CD8-positive, alpha-beta memory T cell (primary cell): Measurements from ENCODE around the gene RNF213. TPM values are rescaled to one million over a fixed set of nuclear protein-coding genes. Genes with fewer than 3 reads are reported as not detected.

Experiments used
- CTCF ChIA-PET: fragments of 350-600 bp; sonication (Branson Sonifier 250); formaldehyde crosslinking; loops from one replicate; lab custom pipeline; 2021; ENCODE audit warnings: antibody characterized with exemption; lab: Charles Lee
- POLR2A ChIA-PET: fragments of 350-600 bp; sonication (Branson Sonifier 250); formaldehyde crosslinking; loops from one replicate; lab custom pipeline; 2021; ENCODE audit warnings: antibody characterized with exemption; lab: Charles Lee
- DNase-seq, 5 donors: peaks; one replicate each; pipeline versions ENCODE4 v3.0.0 to v3.0.0-alpha.2; 2020 to 2022; ENCODE audit warnings: mixed read lengths in 1 of 5
- H3K27ac ChIP-seq: one replicate; pipeline ENCODE4 v1.7.0; 2013; ENCODE audit warnings: low read depth, mild to moderate bottlenecking, low read length, moderate library complexity
- H3K27me3 ChIP-seq: 2 replicates; pipeline ENCODE4 v1.7.0; 2013; ENCODE audit warnings: low read length, mild to moderate bottlenecking; ENCODE audit not compliant: insufficient read depth, poor library complexity, severe bottlenecking
- H3K36me3 ChIP-seq: 2 replicates; pipeline ENCODE4 v1.7.0; 2013; ENCODE audit warnings: mild to moderate bottlenecking, low read length, moderate library complexity; ENCODE audit not compliant: insufficient read depth
- H3K4me1 ChIP-seq: 2 replicates; pipeline ENCODE4 v1.7.0; 2013; ENCODE audit warnings: mild to moderate bottlenecking, low read length, moderate library complexity; ENCODE audit not compliant: insufficient read depth
- H3K4me3 ChIP-seq: 2 replicates; pipeline ENCODE4 v1.7.0; 2013; ENCODE audit warnings: mild to moderate bottlenecking, low read length
- H3K9me3 ChIP-seq: 2 replicates; pipeline ENCODE4 v1.7.0; 2013; ENCODE audit warnings: mild to moderate bottlenecking, low read length
- H3K27ac Mint-ChIP-seq, 8 donors: one replicate each; pipeline ENCODE4 v1.8.0; 2020 to 2021; ENCODE audit warnings: mixed read lengths in 8 of 8, mild to moderate bottlenecking in 6 of 8, inconsistent platforms in 3 of 8, moderate library complexity in 3 of 8
- H3K27me3 Mint-ChIP-seq, 2 donors: one replicate each; pipeline ENCODE4 v1.8.0; 2020 to 2021; ENCODE audit warnings: mixed read lengths in 2 of 2, mild to moderate bottlenecking in 1 of 2, moderate library complexity in 1 of 2
- H3K36me3 Mint-ChIP-seq, 3 donors: one replicate each; pipeline ENCODE4 v1.8.0; 2020 to 2021; ENCODE audit warnings: mixed read lengths in 3 of 3, inconsistent platforms in 1 of 3, mild to moderate bottlenecking in 1 of 3
- H3K4me1 Mint-ChIP-seq, 3 donors: one replicate each; pipeline ENCODE4 v1.8.0; 2020 to 2021; ENCODE audit warnings: mixed read lengths in 3 of 3, inconsistent platforms in 1 of 3, mild to moderate bottlenecking in 1 of 3
- H3K4me3 Mint-ChIP-seq, 7 donors: one replicate each; pipeline ENCODE4 v1.8.0; 2020 to 2021; ENCODE audit warnings: mixed read lengths in 7 of 7, mild to moderate bottlenecking in 6 of 7, moderate library complexity in 4 of 7, inconsistent platforms in 2 of 7
- H3K9me3 Mint-ChIP-seq, 5 donors: one replicate each; pipeline ENCODE4 v1.8.0; 2020 to 2022; ENCODE audit warnings: mixed read lengths in 5 of 5, mild to moderate bottlenecking in 3 of 5, moderate library complexity in 2 of 5, inconsistent platforms in 1 of 5
- polyA plus RNA-seq: library from polyadenylated mRNA; unstranded; fragments of 300-500 nt; fragmentation: Illumina TruSeq; gene quantifications from one replicate; pipeline ENCODE4 v1.2.3, GENCODE V29; 2021
- total RNA-seq, 2 experiments: library from RNA; stranded (reverse); gene quantifications; one replicate each; pipeline ENCODE4 v1.2.3, GENCODE V29; 2021

RNF213 gene
- total and polyA plus RNA-seq, 3 experiments from 2014 or later, result 75.7 to 185 (median 184) TPM

DNA sequence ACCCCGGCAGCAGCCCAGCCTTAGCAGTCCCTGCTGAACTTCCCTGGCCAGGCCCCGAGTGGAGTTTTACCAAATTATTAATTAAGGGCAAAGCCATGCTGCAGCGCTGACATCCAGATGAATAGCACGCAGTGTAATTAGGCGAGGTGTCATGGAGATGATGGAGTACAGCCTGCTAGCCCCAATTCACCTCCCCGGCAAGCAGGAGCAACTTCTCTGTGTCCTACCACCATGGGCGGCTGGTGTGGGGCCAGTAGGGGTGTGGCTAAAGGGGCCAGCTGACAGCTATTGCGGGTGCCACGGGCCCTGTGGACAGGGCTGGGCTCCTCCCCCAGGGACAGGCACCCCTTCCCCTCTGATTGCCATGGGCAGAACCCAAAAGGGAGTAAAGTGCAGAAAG is 178.8 kb downstream of the RNF213 start:
- Mint-ChIP-seq H3K36me3 (peaks cover 0 to 9% (median 0%) of the 10 kb centered on the region in 3 donors), H3K9me3 (no peaks in the 10 kb centered on the region), H3K27me3 (peaks cover 7 to 32% of the 10 kb centered on the region in 2 donors), H3K4me3 (no peak overlapping the region), H3K27ac (no peak overlapping the region), H3K4me1 (peaks cover 0 to 3% (median 0%) of the 10 kb centered on the region in 3 donors)
- no peak overlapping the region for H3K27ac ChIP-seq
- ChIA-PET CTCF (no interaction called here), POLR2A (no interaction called here)
- no peak for DNase-seq
- H3K4me3 ChIP-seq, result no peak overlapping the region
- no peaks in the 10 kb centered on the region for H3K36me3 ChIP-seq
- H3K27me3 ChIP-seq, result no peaks in the 10 kb centered on the region
- no peaks in the 10 kb centered on the region for H3K4me1 ChIP-seq
- no peaks in the 10 kb centered on the region for H3K9me3 ChIP-seq

GRCh38 chr17:80441133-80441578 is 180.5 kb downstream of the RNF213 start:
- Histone ChIP-seq H3K4me3 (no peak overlapping the region), H3K4me1 (no peaks in the 10 kb centered on the region), H3K9me3 (no peaks in the 10 kb centered on the region), H3K27ac (no peak overlapping the region), H3K27me3 (no peaks in the 10 kb centered on the region), H3K36me3 (no peaks in the 10 kb centered on the region)
- peak; percentile 26 to 70 (median 42) for DNase-seq
- POLR2A ChIA-PET, result no interaction called here
- H3K27ac Mint-ChIP-seq, result no peak overlapping the region
- H3K36me3 Mint-ChIP-seq, result peaks cover 0 to 9% (median 0%) of the 10 kb centered on the region in 3 donors
- H3K4me1 Mint-ChIP-seq, result peaks cover 0 to 3% (median 0%) of the 10 kb centered on the region in 3 donors
- H3K27me3 Mint-ChIP-seq, result peaks cover 7 to 32% of the 10 kb centered on the region in 2 donors
- CTCF ChIA-PET, result interaction anchor here (1.3 kb wide), 1 partner anchor 13 kb away, joined by 3 read pairs; no protein-coding TSS in a partner anchor
- no peak overlapping the region for H3K4me3 Mint-ChIP-seq
- H3K9me3 Mint-ChIP-seq, result no peaks in the 10 kb centered on the region

GRCh38 chr17:80441598-80442322 is 181.1 kb downstream of the RNF213 start:
- no peak overlapping the region for H3K4me3 Mint-ChIP-seq

GRCh38 chr17:80442323-80442659 is 181.6 kb downstream of the RNF213 start:
- DNase-seq, result no peak
- peaks cover 7 to 32% of the 10 kb centered on the region in 2 donors for H3K27me3 Mint-ChIP-seq
- Histone ChIP-seq H3K27me3 (no peaks in the 10 kb centered on the region), H3K27ac (no peak overlapping the region), H3K9me3 (no peaks in the 10 kb centered on the region), H3K4me1 (no peaks in the 10 kb centered on the region), H3K4me3 (no peak overlapping the region), H3K36me3 (no peaks in the 10 kb centered on the region)
- peaks cover 0 to 9% (median 0%) of the 10 kb centered on the region in 3 donors for H3K36me3 Mint-ChIP-seq
- H3K9me3 Mint-ChIP-seq, result no peaks in the 10 kb centered on the region
- peaks cover 0 to 3% (median 0%) of the 10 kb centered on the region in 3 donors for H3K4me1 Mint-ChIP-seq
- ChIA-PET CTCF (interaction anchor here (1.3 kb wide), 1 partner anchor 12 kb away, joined by 3 read pairs; no protein-coding TSS in a partner anchor), POLR2A (no interaction called here)
- no peak overlapping the region for H3K27ac Mint-ChIP-seq
- no peak overlapping the region for H3K4me3 Mint-ChIP-seq

More at GRCh38 chr17:80441598-80442322, 181.1 kb downstream of the RNF213 start:
- Histone ChIP-seq H3K27me3 (no peaks in the 10 kb centered on the region), H3K4me1 (no peaks in the 10 kb centered on the region), H3K27ac (no peak overlapping the region), H3K4me3 (no peak overlapping the region), H3K9me3 (no peaks in the 10 kb centered on the region), H3K36me3 (no peaks in the 10 kb centered on the region)
- peaks cover 7 to 32% of the 10 kb centered on the region in 2 donors for H3K27me3 Mint-ChIP-seq
- H3K36me3 Mint-ChIP-seq, result peaks cover 0 to 9% (median 0%) of the 10 kb centered on the region in 3 donors
- CTCF ChIA-PET, result interaction anchor here (1.3 kb wide), 1 partner anchor 13 kb away, joined by 3 read pairs; no protein-coding TSS in a partner anchor
- H3K4me1 Mint-ChIP-seq, result peaks cover 0 to 3% (median 0%) of the 10 kb centered on the region in 3 donors
- POLR2A ChIA-PET, result no interaction called here
- H3K9me3 Mint-ChIP-seq, result no peaks in the 10 kb centered on the region
- H3K27ac Mint-ChIP-seq, result no peak overlapping the region
- no peak for DNase-seq

- Histone ChIP-seq H3K4me1 (no peaks in the 10 kb centered on the region), H3K36me3 (no peaks in the 10 kb centered on the region), H3K27me3 (no peaks in the 10 kb centered on the region), H3K27ac (no peak overlapping the region), H3K9me3 (no peaks in the 10 kb centered on the region), H3K4me3 (no peak overlapping the region)
- POLR2A ChIA-PET, result no interaction called here
- Mint-ChIP-seq H3K4me1 (peaks cover 0 to 3% (median 0%) of the 10 kb centered on the region in 3 donors), H3K9me3 (no peaks in the 10 kb centered on the region), H3K36me3 (peaks cover 0 to 9% (median 0%) of the 10 kb centered on the region in 3 donors), H3K27me3 (peaks cover 7 to 32% of the 10 kb centered on the region in 2 donors), H3K4me3 (no peak overlapping the region), H3K27ac (no peak overlapping the region)
- CTCF ChIA-PET, result interaction anchor here (1.3 kb wide), 1 partner anchor 12 kb away, joined by 3 read pairs; no protein-coding TSS in a partner anchor
- DNase-seq, result no peak
These were observed 182.1 kb downstream of the RNF213 start for GRCh38 chr17:80442764-80443163.

DNA sequence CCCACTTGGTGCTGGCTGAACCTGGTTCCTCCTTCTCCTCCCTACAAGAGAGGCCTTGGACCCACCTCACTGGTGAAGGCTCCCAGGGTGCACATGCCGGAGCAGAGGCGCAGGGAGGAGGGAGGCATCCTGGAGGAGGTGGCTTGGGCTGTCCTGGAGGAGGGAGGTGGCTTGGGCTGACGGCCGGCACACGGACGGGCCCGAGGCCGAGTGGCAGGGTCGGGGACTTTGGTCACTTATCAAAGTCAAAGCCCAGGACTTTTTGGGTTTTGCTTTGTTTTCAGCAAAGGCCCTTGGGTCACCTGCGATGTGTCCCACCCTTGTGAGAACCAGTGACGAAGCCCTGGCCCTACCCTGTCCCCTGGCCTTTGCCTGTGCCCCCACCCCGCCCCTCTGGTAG is 182.8 kb downstream of the RNF213 start:
- peaks cover 0 to 9% (median 0%) of the 10 kb centered on the region in 3 donors for H3K36me3 Mint-ChIP-seq
- Histone ChIP-seq H3K4me1 (no peaks in the 10 kb centered on the region), H3K27me3 (no peaks in the 10 kb centered on the region), H3K9me3 (no peaks in the 10 kb centered on the region), H3K4me3 (no peak overlapping the region), H3K27ac (no peak overlapping the region), H3K36me3 (no peaks in the 10 kb centered on the region)
- peaks cover 7 to 35% of the 10 kb centered on the region in 2 donors for H3K27me3 Mint-ChIP-seq
- no peaks in the 10 kb centered on the region for H3K9me3 Mint-ChIP-seq
- CTCF ChIA-PET, result no interaction called here
- POLR2A ChIA-PET, result no interaction called here
- H3K4me3 Mint-ChIP-seq, result no peak overlapping the region
- peaks cover 0 to 3% (median 0%) of the 10 kb centered on the region in 3 donors for H3K4me1 Mint-ChIP-seq
- no peak overlapping the region for H3K27ac Mint-ChIP-seq
- no peak for DNase-seq

GRCh38 chr17:80443916-80444643 is 183.4 kb downstream of the RNF213 start:
- ChIA-PET CTCF (no interaction called here), POLR2A (no interaction called here)
- Histone ChIP-seq H3K27ac (no peak overlapping the region), H3K4me1 (no peaks in the 10 kb centered on the region), H3K27me3 (no peaks in the 10 kb centered on the region), H3K36me3 (no peaks in the 10 kb centered on the region), H3K4me3 (no peak overlapping the region), H3K9me3 (no peaks in the 10 kb centered on the region)
- Mint-ChIP-seq H3K4me1 (peaks cover 0 to 3% (median 0%) of the 10 kb centered on the region in 3 donors), H3K27me3 (peaks cover 10 to 37% of the 10 kb centered on the region in 2 donors), H3K36me3 (peaks cover 0 to 9% (median 0%) of the 10 kb centered on the region in 3 donors), H3K9me3 (no peaks in the 10 kb centered on the region), H3K27ac (no peak overlapping the region), H3K4me3 (no peak overlapping the region)
- DNase-seq, result no peak

- H3K27ac ChIP-seq, result no peak overlapping the region
- no peaks in the 10 kb centered on the region for H3K36me3 ChIP-seq
- no peak overlapping the region for H3K27ac Mint-ChIP-seq
- H3K9me3 Mint-ChIP-seq, result no peaks in the 10 kb centered on the region
- peaks cover 10 to 37% of the 10 kb centered on the region in 2 donors for H3K27me3 Mint-ChIP-seq
- H3K27me3 ChIP-seq, result no peaks in the 10 kb centered on the region
- POLR2A ChIA-PET, result interaction anchor here (0.6 kb wide), 1 partner anchor 34 kb away, joined by 3 read pairs; no protein-coding TSS in a partner anchor
- peaks cover 0 to 9% (median 0%) of the 10 kb centered on the region in 3 donors for H3K36me3 Mint-ChIP-seq
- peaks cover 0 to 3% (median 0%) of the 10 kb centered on the region in 3 donors for H3K4me1 Mint-ChIP-seq
- no peak overlapping the region for H3K4me3 ChIP-seq
- H3K9me3 ChIP-seq, result no peaks in the 10 kb centered on the region
- CTCF ChIA-PET, result no interaction called here
- DNase-seq, result no peak
- H3K4me1 ChIP-seq, result no peaks in the 10 kb centered on the region
- H3K4me3 Mint-ChIP-seq, result no peak overlapping the region
These were observed 184.0 kb downstream of the RNF213 start for GRCh38 chr17:80444644-80444979.
